ENCODE measurements around the gene TRIM39. TPM values are rescaled to one million over a fixed set of nuclear protein-coding genes. Genes with fewer than 3 reads are reported as not detected.

TRIM39 gene
- total and polyA plus RNA-seq, 12 donors = 5.2 to 10.6 (median 8.4) TPM

DNA sequence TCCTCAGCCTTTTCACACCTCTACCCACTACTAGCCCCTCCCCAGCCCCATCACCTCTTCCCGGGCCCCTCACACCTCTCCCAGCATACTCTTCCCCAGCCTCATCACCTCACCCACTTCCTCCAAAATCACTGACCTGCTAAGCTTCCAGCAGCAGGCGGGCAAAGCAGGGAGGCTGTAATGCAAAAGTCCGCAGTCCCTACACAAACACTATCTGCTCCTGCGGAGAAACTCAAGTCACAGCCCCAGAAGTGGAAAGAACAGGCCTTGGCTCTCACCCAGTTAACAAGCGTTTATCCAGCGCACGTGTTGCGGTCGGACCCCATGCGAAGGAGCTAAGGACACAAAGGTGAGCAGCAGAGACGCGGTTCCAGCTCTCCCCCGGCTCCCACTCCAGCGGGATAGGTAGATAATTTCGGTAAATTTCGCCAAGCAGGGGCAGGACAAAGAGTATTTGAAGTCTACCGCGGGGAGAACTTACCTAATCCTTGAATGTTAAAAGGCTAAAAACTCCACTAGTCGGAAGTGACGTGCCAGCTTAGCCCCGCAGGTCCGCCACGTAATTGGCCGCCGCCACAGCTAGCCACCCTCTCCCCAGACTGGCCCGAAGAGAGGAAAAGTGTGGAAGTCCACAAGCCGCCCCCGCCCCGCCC lies 728 bp upstream of the TRIM39 start:
- intact Hi-C loops (cut with DNase I) = loop anchor here in 5 of 10 donors (1.0 to 10.0 kb wide), 4 partner anchors 64 to 113 kb away; partner anchors contain the start of gene TRIM26 (in 3 of the 5)
- Histone ChIP-seq H3K4me3 (peak overlapping the region; percentile 62 to 99 (median 87)), H3K4me1 (peaks cover 0 to 59% (median 31%) of the 10 kb centered on the region in 9 donors), H3K36me3 (peaks cover 0 to 30% (median 14%) of the 10 kb centered on the region in 9 donors), H3K27ac (peak overlapping the region; percentile 94 to 99 (median 98)), H3K9me3 (no peaks in the 10 kb centered on the region), H3K27me3 (no peaks in the 10 kb centered on the region)
- DNase-seq (peak in 1 of 2 donors; percentile 35), ATAC-seq (peak; percentile 74 to 88 (median 82))
- TF ChIP-seq, protein P1, sequence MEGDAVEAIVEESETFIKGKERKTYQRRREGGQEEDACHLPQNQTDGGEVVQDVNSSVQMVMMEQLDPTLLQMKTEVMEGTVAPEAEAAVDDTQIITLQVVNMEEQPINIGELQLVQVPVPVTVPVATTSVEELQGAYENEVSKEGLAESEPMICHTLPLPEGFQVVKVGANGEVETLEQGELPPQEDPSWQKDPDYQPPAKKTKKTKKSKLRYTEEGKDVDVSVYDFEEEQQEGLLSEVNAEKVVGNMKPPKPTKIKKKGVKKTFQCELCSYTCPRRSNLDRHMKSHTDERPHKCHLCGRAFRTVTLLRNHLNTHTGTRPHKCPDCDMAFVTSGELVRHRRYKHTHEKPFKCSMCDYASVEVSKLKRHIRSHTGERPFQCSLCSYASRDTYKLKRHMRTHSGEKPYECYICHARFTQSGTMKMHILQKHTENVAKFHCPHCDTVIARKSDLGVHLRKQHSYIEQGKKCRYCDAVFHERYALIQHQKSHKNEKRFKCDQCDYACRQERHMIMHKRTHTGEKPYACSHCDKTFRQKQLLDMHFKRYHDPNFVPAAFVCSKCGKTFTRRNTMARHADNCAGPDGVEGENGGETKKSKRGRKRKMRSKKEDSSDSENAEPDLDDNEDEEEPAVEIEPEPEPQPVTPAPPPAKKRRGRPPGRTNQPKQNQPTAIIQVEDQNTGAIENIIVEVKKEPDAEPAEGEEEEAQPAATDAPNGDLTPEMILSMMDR (IDR thresholded peaks at IDR 0.05) = no peak
- WGBS, 2 donors = 0% methylated on average over 29 of the region's 29 CpGs

DNA sequence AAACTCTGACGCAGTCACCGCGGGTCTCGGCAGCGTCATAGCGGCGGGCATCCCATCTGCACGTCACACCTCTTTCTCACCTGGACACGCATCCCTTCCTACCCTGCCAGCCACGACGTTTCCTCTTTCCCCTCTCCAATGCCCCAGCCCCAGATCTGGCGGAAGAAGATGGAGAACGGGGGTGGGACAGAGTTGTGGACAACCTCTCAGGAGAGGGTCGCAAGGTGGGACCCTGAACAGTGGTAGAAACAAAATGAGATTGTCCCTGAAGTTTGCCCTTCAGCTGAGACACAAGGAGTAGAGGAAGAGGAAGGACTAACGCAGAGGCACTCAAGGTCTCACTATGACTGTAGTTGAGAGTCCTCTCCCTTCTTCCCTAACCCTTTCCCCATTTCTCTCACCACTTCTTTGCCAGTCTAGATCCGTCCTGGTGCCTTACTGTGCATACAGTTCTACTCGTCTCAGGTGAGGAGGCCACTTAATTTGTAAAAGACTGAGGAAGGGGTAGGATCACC lies 562 bp downstream of the TRIM39 start:
- H3K4me1 ChIP-seq = peaks cover 0 to 46% (median 27%) of the 10 kb centered on the region in 9 donors
- peaks cover 0 to 38% (median 22%) of the 10 kb centered on the region in 9 donors for H3K36me3 ChIP-seq
- 3 to 4% methylated on average over 17 of the region's 17 CpGs for WGBS, 2 donors
- DNase-seq (no peak), ATAC-seq (peak in 1 of 8 donors; percentile 32)
- peak overlapping the region; percentile 62 to 99 (median 87) for H3K4me3 ChIP-seq
- intact Hi-C loops (cut with DNase I) = loop anchor here in 4 of 10 donors (5.0 to 10.0 kb wide), 3 partner anchors 65 to 112 kb away; partner anchors contain the start of gene TRIM26 (in 2 of the 4)
- no peaks in the 10 kb centered on the region for H3K27me3 ChIP-seq
- no peaks in the 10 kb centered on the region for H3K9me3 ChIP-seq
- TF ChIP-seq, protein P1 (IDR thresholded peaks at IDR 0.05) = no peak
- peak overlapping the region; percentile 94 to 99 (median 98) for H3K27ac ChIP-seq

DNA sequence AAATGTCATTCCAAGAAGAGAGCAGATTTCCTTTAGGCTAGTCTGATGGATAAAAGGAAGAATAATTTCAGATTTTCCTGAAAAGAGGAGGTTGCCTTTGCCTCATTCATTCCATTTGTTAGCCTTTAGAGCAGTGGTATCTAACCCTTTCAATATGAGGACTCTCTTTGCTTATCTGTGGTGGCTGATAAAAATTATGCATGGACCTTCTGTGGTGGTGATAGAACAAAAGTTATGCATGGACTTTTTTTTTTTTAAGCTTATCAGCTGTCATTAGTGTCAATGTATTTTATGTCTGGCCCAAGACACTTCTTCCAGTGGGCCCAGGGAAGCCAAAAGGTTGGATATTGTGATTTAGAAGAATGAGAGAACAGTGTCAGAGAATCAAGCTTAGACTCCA lies 1.7 kb downstream of the TRIM39 start:
- Histone ChIP-seq H3K27me3 (no peaks in the 10 kb centered on the region), H3K4me1 (peaks cover 0 to 35% (median 27%) of the 10 kb centered on the region in 9 donors), H3K36me3 (peaks cover 0 to 48% (median 22%) of the 10 kb centered on the region in 9 donors), H3K9me3 (no peaks in the 10 kb centered on the region), H3K4me3 (no peak overlapping the region), H3K27ac (peak overlapping the region in 1 of 10 donors; percentile 27)
- ATAC-seq (no peak), DNase-seq (no peak)
- TF ChIP-seq, protein P1 (IDR thresholded peaks at IDR 0.05) = no peak
- intact Hi-C loops (cut with DNase I) = loop anchor here in 4 of 10 donors (5.0 to 10.0 kb wide), 3 partner anchors 66 to 114 kb away; partner anchors contain the start of gene TRIM26 (in 2 of the 4)

DNA sequence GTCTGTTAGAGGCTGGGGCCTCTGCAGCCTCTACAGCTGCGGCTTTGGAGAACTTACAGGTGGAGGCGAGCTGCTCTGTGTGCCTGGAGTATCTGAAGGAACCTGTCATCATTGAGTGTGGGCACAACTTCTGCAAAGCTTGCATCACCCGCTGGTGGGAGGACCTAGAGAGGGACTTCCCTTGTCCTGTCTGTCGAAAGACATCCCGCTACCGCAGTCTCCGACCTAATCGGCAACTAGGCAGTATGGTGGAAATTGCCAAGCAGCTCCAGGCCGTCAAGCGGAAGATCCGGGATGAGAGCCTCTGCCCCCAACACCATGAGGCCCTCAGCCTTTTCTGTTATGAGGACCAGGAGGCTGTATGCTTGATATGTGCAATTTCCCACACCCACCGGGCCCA lies 2.6 kb downstream of the TRIM39 start:
- Histone ChIP-seq H3K9me3 (no peaks in the 10 kb centered on the region), H3K27ac (peak overlapping the region in 1 of 10 donors; percentile 27), H3K36me3 (peaks cover 0 to 57% (median 28%) of the 10 kb centered on the region in 9 donors), H3K4me3 (peak overlapping the region in 1 of 10 donors; percentile 17), H3K27me3 (no peaks in the 10 kb centered on the region), H3K4me1 (peaks cover 0 to 27% (median 23%) of the 10 kb centered on the region in 9 donors)
- DNase-seq (no peak), ATAC-seq (no peak)
- TF ChIP-seq, protein P1 (IDR thresholded peaks at IDR 0.05) = no peak
- intact Hi-C loops (cut with DNase I) = loop anchor here in 4 of 10 donors (5.0 to 10.0 kb wide), 3 partner anchors 67 to 115 kb away; partner anchors contain the start of gene TRIM26 (in 2 of the 4)
- WGBS, 2 donors = 93 to 96% methylated on average over 12 of the region's 12 CpGs
